Heart left ventricle (tissue), 13 donors: ENCODE measurements around the gene CSF3R.

ENCODE experiments used
- POLR2A ChIP-seq, 2 donors: fragments of 450-650 bp; IDR thresholded peaks; one replicate each; pipeline ENCODE4 v1.6.1; 2017; ENCODE audit warnings: antibody characterized with exemption in 2 of 2, mild to moderate bottlenecking in 2 of 2, moderate library complexity in 2 of 2
- TF ChIP-seq, protein P1 (sequence below), 12 donors: fragments of 200-600 bp; sonication (generic) in 4 of 12; IDR thresholded peaks; one replicate each; pipeline versions ENCODE4 v1.5.0 to v1.8.0; 2018 to 2022; ENCODE audit warnings: antibody characterized with exemption in 12 of 12, mild to moderate bottlenecking in 5 of 12
- donor health status: ischemic (EF 13 %, LVEDD 7.1; RV severe dilation, severe dysfunction).
- donor health status: DM: no; HTN: yes; CAD: no.
- donor health status: DM: no; HTN: no; CAD: no.
- donor health status: ischemic (EF 25% LVEDD 6.9; RV normal size, moderate dysfunction).
- donor health status: ischemic (EF 25% LVEDD 5.7; RV mildly dilated, moderate dysfunction).
- donor health status: ischemic (EF 35%, LVEDD 5.7; RV mildly dilated, moderate dysfunction).
- donor health status: nonischemic (EF 11% LVEDD 7.7; RV severe dilation, severe dysfunction).
- donor health status: DM: yes; HTN: yes; CAD: no.
- donor health status: PGD.
- donor health status: ischemic (EF 29% LVEDD 5.4; RV normal size, mild dysfunction).
- donor health status: nonischemic (EF 23%, LVEDD 6.1; RV moderate dilation, normal function).

DNA sequence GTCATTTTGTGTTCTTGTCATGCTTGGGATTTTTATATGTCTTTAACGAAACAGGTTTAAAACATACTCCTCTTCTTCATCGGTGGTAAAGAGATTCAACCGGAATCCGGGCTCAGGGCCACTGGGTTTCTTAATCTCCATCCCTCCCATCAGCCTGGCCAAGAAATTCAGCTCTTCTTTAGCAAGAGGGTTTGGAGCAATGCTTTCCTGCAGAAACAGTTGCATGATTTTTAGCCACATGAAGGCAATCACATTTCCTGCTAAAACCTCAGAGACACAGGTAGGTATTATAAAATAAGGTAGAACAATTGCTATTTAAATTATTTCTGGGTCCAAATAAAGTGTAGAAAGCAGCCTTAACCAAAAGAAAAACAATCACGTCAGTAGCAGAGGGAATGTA, 62.3 kb downstream of the CSF3R start:
- TF ChIP-seq, protein P1, sequence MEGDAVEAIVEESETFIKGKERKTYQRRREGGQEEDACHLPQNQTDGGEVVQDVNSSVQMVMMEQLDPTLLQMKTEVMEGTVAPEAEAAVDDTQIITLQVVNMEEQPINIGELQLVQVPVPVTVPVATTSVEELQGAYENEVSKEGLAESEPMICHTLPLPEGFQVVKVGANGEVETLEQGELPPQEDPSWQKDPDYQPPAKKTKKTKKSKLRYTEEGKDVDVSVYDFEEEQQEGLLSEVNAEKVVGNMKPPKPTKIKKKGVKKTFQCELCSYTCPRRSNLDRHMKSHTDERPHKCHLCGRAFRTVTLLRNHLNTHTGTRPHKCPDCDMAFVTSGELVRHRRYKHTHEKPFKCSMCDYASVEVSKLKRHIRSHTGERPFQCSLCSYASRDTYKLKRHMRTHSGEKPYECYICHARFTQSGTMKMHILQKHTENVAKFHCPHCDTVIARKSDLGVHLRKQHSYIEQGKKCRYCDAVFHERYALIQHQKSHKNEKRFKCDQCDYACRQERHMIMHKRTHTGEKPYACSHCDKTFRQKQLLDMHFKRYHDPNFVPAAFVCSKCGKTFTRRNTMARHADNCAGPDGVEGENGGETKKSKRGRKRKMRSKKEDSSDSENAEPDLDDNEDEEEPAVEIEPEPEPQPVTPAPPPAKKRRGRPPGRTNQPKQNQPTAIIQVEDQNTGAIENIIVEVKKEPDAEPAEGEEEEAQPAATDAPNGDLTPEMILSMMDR (IDR thresholded peaks at IDR 0.05): no peak
- no peak for TF ChIP-seq POLR2A (IDR thresholded peaks at IDR 0.05)
